Breast epithelium (tissue), 3 donors: ENCODE measurements around the gene C5orf22.

ENCODE experiments used
- POLR2A ChIP-seq: fragments of 450-650 bp; IDR thresholded peaks from one replicate; pipeline ENCODE4 v1.6.1; 2016; ENCODE audit warnings: antibody characterized with exemption, mild to moderate bottlenecking, moderate library complexity
- POLR2AphosphoS5 ChIP-seq, 3 donors: sonication (generic); formaldehyde crosslinking; IDR thresholded peaks; one replicate each; pipeline ENCODE4 v1.6.1; 2017; ENCODE audit warnings: antibody characterized with exemption in 3 of 3
- TF ChIP-seq, protein P1 (sequence below), 3 donors: fragments of 450-650 bp; IDR thresholded peaks; one replicate each; pipeline ENCODE4 v1.5.1; 2016 to 2017; ENCODE audit warnings: antibody characterized with exemption in 3 of 3, mild to moderate bottlenecking in 3 of 3, moderate library complexity in 3 of 3

DNA sequence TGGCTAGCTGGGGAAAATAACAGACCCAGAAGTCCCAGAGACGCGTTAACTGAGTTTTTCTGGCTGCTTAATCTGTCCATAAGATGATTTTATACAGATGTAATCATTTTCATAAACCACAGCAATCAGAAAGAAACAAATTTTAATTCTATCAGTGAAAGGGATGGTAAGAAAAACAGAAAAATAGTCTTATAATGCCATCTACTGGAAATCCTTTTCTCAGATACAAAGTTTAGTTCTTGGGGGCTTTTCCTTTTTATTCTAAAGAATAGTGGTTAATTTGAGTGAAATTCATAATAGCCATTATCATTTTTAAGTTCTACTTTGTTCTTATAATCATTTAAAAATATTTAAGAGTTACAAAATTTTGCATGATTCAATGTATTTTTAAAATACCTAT, 44.6 kb upstream of the C5orf22 start:
- TF ChIP-seq, protein P1, sequence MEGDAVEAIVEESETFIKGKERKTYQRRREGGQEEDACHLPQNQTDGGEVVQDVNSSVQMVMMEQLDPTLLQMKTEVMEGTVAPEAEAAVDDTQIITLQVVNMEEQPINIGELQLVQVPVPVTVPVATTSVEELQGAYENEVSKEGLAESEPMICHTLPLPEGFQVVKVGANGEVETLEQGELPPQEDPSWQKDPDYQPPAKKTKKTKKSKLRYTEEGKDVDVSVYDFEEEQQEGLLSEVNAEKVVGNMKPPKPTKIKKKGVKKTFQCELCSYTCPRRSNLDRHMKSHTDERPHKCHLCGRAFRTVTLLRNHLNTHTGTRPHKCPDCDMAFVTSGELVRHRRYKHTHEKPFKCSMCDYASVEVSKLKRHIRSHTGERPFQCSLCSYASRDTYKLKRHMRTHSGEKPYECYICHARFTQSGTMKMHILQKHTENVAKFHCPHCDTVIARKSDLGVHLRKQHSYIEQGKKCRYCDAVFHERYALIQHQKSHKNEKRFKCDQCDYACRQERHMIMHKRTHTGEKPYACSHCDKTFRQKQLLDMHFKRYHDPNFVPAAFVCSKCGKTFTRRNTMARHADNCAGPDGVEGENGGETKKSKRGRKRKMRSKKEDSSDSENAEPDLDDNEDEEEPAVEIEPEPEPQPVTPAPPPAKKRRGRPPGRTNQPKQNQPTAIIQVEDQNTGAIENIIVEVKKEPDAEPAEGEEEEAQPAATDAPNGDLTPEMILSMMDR (IDR thresholded peaks at IDR 0.05), result no peak
- TF ChIP-seq POLR2A (no peak), POLR2AphosphoS5 (IDR thresholded peaks at IDR 0.05) (no peak)
